Mammary epithelial cell (primary cell): ENCODE measurements around the gene GPRC6A.
A peak's percentile ranks its signal among the peaks of the same experiment; 100 is the strongest.

ENCODE experiments used
- EZH2 ChIP-seq: IDR thresholded peaks from 2 replicates; pipeline ENCODE4 v1.6.1; 2012; ENCODE audit warnings: low read length, inconsistent platforms, borderline replicate concordance
- TF ChIP-seq, protein P1 (sequence below), 2 donors: IDR thresholded peaks in 1 of 2; conservative IDR thresholded peaks in 1 of 2; 2 replicates each; pipeline ENCODE4 v1.5.1; 2011 to 2012; ENCODE audit warnings: inconsistent platforms in 2 of 2, low read length in 2 of 2, mild to moderate bottlenecking in 2 of 2, control low read depth in 1 of 2, low read depth in 1 of 2; ENCODE audit not compliant: insufficient read depth in 1 of 2; ENCODE audit errors: extremely low read depth in 1 of 2

DNA sequence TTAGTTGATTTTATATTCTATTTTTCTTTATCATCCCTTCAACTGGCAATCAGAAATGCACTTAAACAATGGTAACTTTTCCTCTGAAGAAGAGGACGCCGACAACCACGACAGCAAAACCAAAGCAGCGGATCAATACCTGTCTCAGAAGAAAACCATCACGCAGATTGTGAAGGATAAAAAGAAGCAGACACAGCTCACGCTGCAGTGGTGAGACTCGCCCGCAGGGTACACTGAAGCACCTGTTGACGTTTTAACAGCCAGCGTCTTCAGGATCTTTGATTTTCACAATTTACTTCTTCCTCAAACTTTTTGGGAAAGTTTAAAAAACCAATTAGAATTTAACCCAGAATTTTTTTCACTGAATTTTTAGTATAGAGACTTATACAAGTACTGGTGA lies 48.9 kb upstream of the GPRC6A start:
- TF ChIP-seq, protein P1, sequence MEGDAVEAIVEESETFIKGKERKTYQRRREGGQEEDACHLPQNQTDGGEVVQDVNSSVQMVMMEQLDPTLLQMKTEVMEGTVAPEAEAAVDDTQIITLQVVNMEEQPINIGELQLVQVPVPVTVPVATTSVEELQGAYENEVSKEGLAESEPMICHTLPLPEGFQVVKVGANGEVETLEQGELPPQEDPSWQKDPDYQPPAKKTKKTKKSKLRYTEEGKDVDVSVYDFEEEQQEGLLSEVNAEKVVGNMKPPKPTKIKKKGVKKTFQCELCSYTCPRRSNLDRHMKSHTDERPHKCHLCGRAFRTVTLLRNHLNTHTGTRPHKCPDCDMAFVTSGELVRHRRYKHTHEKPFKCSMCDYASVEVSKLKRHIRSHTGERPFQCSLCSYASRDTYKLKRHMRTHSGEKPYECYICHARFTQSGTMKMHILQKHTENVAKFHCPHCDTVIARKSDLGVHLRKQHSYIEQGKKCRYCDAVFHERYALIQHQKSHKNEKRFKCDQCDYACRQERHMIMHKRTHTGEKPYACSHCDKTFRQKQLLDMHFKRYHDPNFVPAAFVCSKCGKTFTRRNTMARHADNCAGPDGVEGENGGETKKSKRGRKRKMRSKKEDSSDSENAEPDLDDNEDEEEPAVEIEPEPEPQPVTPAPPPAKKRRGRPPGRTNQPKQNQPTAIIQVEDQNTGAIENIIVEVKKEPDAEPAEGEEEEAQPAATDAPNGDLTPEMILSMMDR (conservative IDR thresholded peaks at IDR 0.05 in 1 of 2, IDR thresholded peaks at IDR 0.05 in 1 of 2; ENCODE audit: extremely low read depth in 1 of 2, insufficient read depth in 1 of 2, low read depth in 1 of 2, low read length in 2 of 2) = no peak
- TF ChIP-seq EZH2 = peak; percentile 67
